Natural killer cell treated with Interleukin-12 subunit alpha and Interleukin-12 subunit beta and Interleukin-15 and Interleukin-18, amount 100 ng/mL, for 72 hours (primary cell): ENCODE data around the gene ADAM10. TPM values are rescaled to one million over a fixed set of nuclear protein-coding genes. Genes with fewer than 3 reads are reported as not detected.
A peak's percentile ranks its signal among the peaks of the same experiment; 100 is the strongest.

Experiments used
- ATAC-seq, 2 donors: fragments of 150-1000 bp; cut with Tn5 transposase in 1 of 2; sonication (Bioruptor Pico), chemical (Tn5 transposase) in 1 of 2; 2 replicates each; pipeline ENCODE4 v1.10.0; 2021
- DNase-seq: peaks from one replicate; pipeline ENCODE4 v3.0.0; 2022; ENCODE audit warnings: low spot score
- H3K27ac Mint-ChIP-seq, 2 donors: 1 replicate in 1 of 2; 2 replicates in 1 of 2; pipeline ENCODE4 v1.8.0; 2022; ENCODE audit warnings: mixed read lengths in 2 of 2, mild to moderate bottlenecking in 1 of 2, moderate library complexity in 1 of 2
- H3K27me3 Mint-ChIP-seq, 2 donors: 1 replicate in 1 of 2; 2 replicates in 1 of 2; pipeline ENCODE4 v1.8.0; 2022; ENCODE audit warnings: mixed read lengths in 2 of 2
- H3K36me3 Mint-ChIP-seq: one replicate; pipeline ENCODE4 v1.8.0; 2022; ENCODE audit warnings: mixed read lengths
- H3K4me1 Mint-ChIP-seq, 2 donors: 1 replicate in 1 of 2; 2 replicates in 1 of 2; pipeline ENCODE4 v1.8.0; 2022; ENCODE audit warnings: low read depth in 2 of 2, mixed read lengths in 2 of 2, mild to moderate bottlenecking in 1 of 2
- H3K4me3 Mint-ChIP-seq: one replicate; pipeline ENCODE4 v1.8.0; 2022; ENCODE audit warnings: mixed read lengths
- H3K9me3 Mint-ChIP-seq: 2 replicates; pipeline ENCODE4 v1.8.0; 2022; ENCODE audit warnings: mixed read lengths
- total RNA-seq, 2 donors: library from RNA; stranded (reverse); gene quantifications; one replicate each; pipeline ENCODE4 v1.2.3, GENCODE V29; 2022

ADAM10 gene
- total RNA-seq, 2 donors from 2014 or later = 89.9 to 122 TPM

DNA sequence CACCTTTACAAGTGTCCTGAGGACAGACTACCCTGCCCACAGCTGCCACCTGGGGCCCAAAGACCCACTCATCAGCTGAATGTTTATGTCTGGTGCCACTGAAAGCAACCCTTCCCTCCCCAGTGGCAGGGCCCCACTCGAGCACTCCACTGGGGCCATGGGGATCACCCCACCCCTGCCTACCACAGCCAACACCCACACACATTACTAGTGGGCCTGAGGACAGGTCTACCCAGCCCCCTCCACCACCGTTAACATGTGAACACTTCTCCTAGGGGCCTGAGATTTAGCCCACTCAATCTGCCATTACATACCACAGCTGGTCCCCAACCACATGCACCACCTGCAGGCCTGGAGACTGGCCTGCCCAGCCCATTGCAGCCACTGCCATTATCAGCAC is 52.3 kb downstream of the ADAM10 start:
- no peak for DNase-seq
- no peaks in the 10 kb centered on the region for H3K27me3 Mint-ChIP-seq
- H3K27ac Mint-ChIP-seq = peak overlapping the region in 1 of 2 donors; percentile 68
- H3K9me3 Mint-ChIP-seq = peaks cover 6% of the 10 kb centered on the region
- no peak overlapping the region for H3K4me3 Mint-ChIP-seq
- ATAC-seq = no peak
- peaks cover 31% of the 10 kb centered on the region for H3K36me3 Mint-ChIP-seq
- peaks cover 45 to 49% of the 10 kb centered on the region in 2 donors for H3K4me1 Mint-ChIP-seq

DNA sequence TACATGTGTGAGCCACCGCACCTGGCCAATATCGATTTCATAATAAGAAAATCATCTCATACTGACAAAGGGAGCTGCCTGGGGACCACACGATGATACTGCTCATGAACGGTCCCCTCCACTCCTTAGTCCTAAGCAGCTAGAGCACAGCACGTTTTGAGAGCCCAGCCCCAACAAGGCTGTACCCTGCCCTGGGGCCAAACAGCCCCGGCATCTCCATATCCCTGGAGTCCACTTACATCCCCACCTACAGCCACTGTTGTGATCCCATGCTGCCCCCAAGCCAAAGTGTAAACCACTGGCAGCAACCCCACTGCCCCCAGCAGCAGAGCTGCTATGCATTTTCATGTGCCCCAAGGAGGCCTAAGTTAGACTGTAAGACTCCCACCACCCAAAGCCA is 52.8 kb downstream of the ADAM10 start:
- DNase-seq = no peak
- Mint-ChIP-seq H3K27me3 (no peaks in the 10 kb centered on the region), H3K4me1 (peaks cover 42 to 46% of the 10 kb centered on the region in 2 donors), H3K27ac (peak overlapping the region in 1 of 2 donors; percentile 68), H3K36me3 (peaks cover 32% of the 10 kb centered on the region), H3K9me3 (peaks cover 6% of the 10 kb centered on the region), H3K4me3 (no peak overlapping the region)
- peak in 1 of 2 donors; percentile 45 for ATAC-seq

DNA sequence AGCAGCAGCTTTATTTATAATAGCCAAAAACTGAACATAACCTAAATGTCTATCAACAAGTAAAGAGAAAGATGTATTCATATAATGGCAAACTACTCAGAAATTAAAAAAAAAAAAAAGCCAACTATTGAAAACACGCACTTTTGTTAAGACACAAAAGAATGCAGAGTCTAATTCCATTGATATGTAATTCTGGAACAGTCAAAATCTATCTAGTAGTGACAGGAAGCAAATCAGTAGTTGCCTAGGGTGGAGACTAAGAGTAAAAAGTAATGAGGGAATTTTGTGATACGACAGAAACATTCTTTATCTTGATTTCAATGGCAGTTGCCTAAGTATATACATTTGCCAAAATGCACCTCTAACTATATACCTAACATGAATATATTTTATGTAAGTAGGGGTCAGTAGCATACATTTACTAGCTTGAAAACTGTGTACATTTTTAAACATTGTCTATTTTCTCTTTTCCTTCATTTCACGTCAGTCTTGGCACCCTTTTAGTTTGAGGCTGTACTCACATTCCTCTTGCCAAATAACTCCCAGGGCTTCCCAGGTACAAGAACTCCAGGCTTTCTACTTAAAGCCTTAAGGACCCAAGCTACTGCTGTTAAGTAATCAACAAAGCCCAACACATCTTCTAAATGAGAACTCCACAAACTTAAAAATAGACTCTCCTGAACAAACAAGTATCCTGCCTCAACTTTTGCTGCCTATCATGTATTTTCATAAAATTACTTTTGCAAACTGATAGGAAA is 54.7 kb downstream of the ADAM10 start:
- Mint-ChIP-seq H3K4me1 (peaks cover 47 to 56% of the 10 kb centered on the region in 2 donors), H3K4me3 (no peak overlapping the region), H3K9me3 (peaks cover 6% of the 10 kb centered on the region), H3K27me3 (no peaks in the 10 kb centered on the region), H3K36me3 (peaks cover 18% of the 10 kb centered on the region), H3K27ac (peak overlapping the region in 1 of 2 donors; percentile 1)
- DNase-seq (no peak), ATAC-seq (no peak)

DNA sequence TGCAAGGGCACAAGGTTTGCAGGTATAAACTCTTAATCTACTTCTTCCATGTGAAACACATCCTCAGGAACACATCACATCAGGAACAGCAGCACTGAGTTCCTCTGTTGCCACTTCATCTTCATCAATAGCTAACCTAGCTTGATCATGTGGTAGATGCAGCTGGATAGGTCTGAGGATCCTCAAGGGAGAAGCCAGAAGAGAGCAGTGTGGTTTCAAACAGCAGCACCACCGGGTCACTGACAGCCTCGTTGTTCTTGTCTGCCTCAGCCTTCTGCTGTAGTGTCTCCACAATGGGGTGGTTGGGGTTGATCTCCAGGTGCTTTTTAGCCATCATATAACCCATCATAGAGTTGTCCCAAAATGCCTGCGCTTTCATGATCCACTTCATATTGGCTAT is 58.8 kb downstream of the ADAM10 start:
- Mint-ChIP-seq H3K27ac (no peak overlapping the region), H3K4me1 (peaks cover 38 to 42% of the 10 kb centered on the region in 2 donors), H3K36me3 (peaks cover 6% of the 10 kb centered on the region), H3K9me3 (peaks cover 2% of the 10 kb centered on the region), H3K27me3 (no peaks in the 10 kb centered on the region), H3K4me3 (no peak overlapping the region)
- no peak for DNase-seq
- peak; percentile 38 to 45 for ATAC-seq

GRCh38 chr15:58689646-58690045 is 59.9 kb downstream of the ADAM10 start:
- Mint-ChIP-seq H3K9me3 (peaks cover 2% of the 10 kb centered on the region), H3K27me3 (no peaks in the 10 kb centered on the region), H3K4me3 (no peak overlapping the region), H3K36me3 (peaks cover 6% of the 10 kb centered on the region), H3K27ac (no peak overlapping the region), H3K4me1 (peaks cover 39 to 40% of the 10 kb centered on the region in 2 donors)
- no peak for DNase-seq
- ATAC-seq = no peak

GRCh38 chr15:58686286-58686685 is 63.2 kb downstream of the ADAM10 start:
- ATAC-seq = no peak
- H3K9me3 Mint-ChIP-seq = no peaks in the 10 kb centered on the region
- DNase-seq = no peak
- no peak overlapping the region for H3K4me3 Mint-ChIP-seq
- no peaks in the 10 kb centered on the region for H3K27me3 Mint-ChIP-seq
- H3K36me3 Mint-ChIP-seq = no peaks in the 10 kb centered on the region
- H3K27ac Mint-ChIP-seq = no peak overlapping the region
- peaks cover 44% of the 10 kb centered on the region in 2 donors for H3K4me1 Mint-ChIP-seq

DNA sequence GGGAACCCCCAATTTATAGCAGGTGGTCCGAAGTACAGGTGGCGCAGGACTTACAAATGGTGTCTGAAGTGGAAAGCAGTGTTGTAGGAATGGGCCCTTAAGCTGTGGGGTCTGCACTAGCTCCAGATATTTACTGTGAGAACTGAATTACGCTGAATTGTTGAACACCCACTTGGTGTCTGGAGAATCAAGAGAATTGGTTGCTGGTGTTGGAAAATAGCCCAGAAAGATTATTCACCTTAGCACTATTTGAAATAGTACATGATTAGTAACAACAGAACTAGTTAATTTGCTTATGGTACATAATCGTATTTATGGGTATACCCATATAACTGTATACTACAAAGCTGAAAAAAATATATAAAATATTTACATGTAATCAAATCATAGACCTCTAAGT is 64.8 kb downstream of the ADAM10 start:
- Mint-ChIP-seq H3K27ac (no peak overlapping the region), H3K9me3 (no peaks in the 10 kb centered on the region)

GRCh38 chr15:58684036-58684710 is 65.3 kb downstream of the ADAM10 start:
- Mint-ChIP-seq H3K4me1 (peaks cover 27 to 28% of the 10 kb centered on the region in 2 donors), H3K9me3 (no peaks in the 10 kb centered on the region), H3K4me3 (no peak overlapping the region), H3K27me3 (no peaks in the 10 kb centered on the region), H3K27ac (no peak overlapping the region), H3K36me3 (no peaks in the 10 kb centered on the region)
- ATAC-seq = no peak
- DNase-seq = no peak

More for the DNA sequence above, 64.8 kb downstream of the ADAM10 start:
- peaks cover 28 to 30% of the 10 kb centered on the region in 2 donors for H3K4me1 Mint-ChIP-seq
- no peak overlapping the region for H3K4me3 Mint-ChIP-seq
- DNase-seq (no peak), ATAC-seq (no peak)
- H3K36me3 Mint-ChIP-seq = no peaks in the 10 kb centered on the region
- no peaks in the 10 kb centered on the region for H3K27me3 Mint-ChIP-seq

- H3K9me3 Mint-ChIP-seq = no peaks in the 10 kb centered on the region
- peaks cover 17 to 23% of the 10 kb centered on the region in 2 donors for H3K4me1 Mint-ChIP-seq
- H3K4me3 Mint-ChIP-seq = no peak overlapping the region
- no peaks in the 10 kb centered on the region for H3K27me3 Mint-ChIP-seq
- H3K27ac Mint-ChIP-seq = peak overlapping the region in 1 of 2 donors; percentile 54
- no peaks in the 10 kb centered on the region for H3K36me3 Mint-ChIP-seq
- DNase-seq (no peak), ATAC-seq (no peak)
These were observed 67.3 kb downstream of the ADAM10 start for GRCh38 chr15:58682234-58682633.

DNA sequence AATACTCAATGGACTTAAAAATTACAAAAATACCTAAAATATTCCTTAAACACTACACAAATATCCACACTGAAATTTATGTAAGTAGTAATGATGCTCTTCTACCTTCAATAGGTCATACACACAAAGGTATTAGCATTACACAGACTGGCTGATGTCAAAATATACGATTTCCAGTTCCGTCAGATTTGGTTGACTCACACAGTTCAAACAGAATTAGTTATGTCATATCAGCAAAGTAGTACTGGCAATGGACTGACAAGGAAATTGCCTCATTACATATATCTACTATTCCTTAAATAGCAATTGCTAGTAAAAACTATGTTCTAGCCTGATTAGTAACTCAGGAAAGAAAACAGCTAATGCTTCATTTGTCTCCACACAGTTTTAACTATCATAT is 70.8 kb downstream of the ADAM10 start:
- Mint-ChIP-seq H3K4me1 (peaks cover 12 to 17% of the 10 kb centered on the region in 2 donors), H3K27me3 (no peaks in the 10 kb centered on the region), H3K4me3 (no peak overlapping the region)

GRCh38 chr15:58677426-58677825 is 72.1 kb downstream of the ADAM10 start:
- no peaks in the 10 kb centered on the region for H3K9me3 Mint-ChIP-seq
- no peak overlapping the region for H3K4me3 Mint-ChIP-seq
- no peaks in the 10 kb centered on the region for H3K27me3 Mint-ChIP-seq
- H3K36me3 Mint-ChIP-seq = peaks cover 3% of the 10 kb centered on the region
- H3K27ac Mint-ChIP-seq = peak overlapping the region in 1 of 2 donors; percentile 24
- peaks cover 14 to 22% of the 10 kb centered on the region in 2 donors for H3K4me1 Mint-ChIP-seq
- no peak for DNase-seq
- no peak for ATAC-seq

More for the DNA sequence above, 70.8 kb downstream of the ADAM10 start:
- H3K27ac Mint-ChIP-seq = no peak overlapping the region
- no peaks in the 10 kb centered on the region for H3K36me3 Mint-ChIP-seq
- H3K9me3 Mint-ChIP-seq = no peaks in the 10 kb centered on the region
- ATAC-seq (no peak), DNase-seq (no peak)

DNA sequence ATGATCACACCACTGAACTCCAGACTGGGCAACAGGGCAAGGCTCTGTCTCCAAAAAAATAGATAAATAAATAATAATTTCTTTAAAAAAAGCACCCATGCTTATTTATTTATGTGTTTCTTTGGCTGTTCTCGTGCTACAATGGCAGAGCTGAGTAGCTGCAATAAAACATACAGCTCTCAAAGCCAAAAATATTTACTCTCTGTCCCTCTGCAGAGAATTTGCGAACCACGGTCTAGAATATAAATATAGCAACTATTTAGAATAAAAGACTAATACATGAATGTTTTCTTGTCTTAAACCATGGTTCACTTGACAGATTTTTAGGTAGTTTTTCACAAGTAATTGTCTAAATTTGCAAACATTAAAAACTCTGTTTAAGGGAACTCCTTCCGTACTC is 72.7 kb downstream of the ADAM10 start:
- Mint-ChIP-seq H3K36me3 (peaks cover 7% of the 10 kb centered on the region), H3K4me3 (no peak overlapping the region), H3K27me3 (no peaks in the 10 kb centered on the region), H3K9me3 (no peaks in the 10 kb centered on the region), H3K4me1 (peaks cover 18 to 27% of the 10 kb centered on the region in 2 donors), H3K27ac (peak overlapping the region in 1 of 2 donors; percentile 24)
- no peak for ATAC-seq
- no peak for DNase-seq

DNA sequence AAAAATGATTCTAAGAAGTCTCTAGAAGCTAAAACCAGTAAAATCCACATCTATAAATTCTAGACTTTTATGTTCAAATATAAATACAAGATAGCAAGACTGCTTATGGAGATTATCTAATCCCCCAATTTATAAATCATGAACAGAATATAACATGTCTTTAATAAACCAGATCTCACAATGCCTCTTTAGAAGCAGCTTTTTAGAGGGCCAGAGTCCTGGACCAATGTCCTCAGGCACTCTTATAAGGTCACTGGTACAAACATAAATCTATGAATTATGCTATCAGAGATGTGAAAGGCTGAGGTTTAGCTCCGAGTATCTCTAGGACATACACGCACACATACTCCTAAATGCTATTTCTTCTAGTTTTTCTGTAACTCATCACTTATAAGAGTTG is 78.3 kb downstream of the ADAM10 start:
- Mint-ChIP-seq H3K27me3 (no peaks in the 10 kb centered on the region), H3K36me3 (peaks cover 7% of the 10 kb centered on the region), H3K9me3 (no peaks in the 10 kb centered on the region), H3K4me3 (no peak overlapping the region), H3K27ac (no peak overlapping the region), H3K4me1 (peaks cover 14 to 16% of the 10 kb centered on the region in 2 donors)
- no peak for DNase-seq
- no peak for ATAC-seq

- H3K4me1 Mint-ChIP-seq = peaks cover 21 to 24% of the 10 kb centered on the region in 2 donors
- H3K36me3 Mint-ChIP-seq = peaks cover 14% of the 10 kb centered on the region
- no peak overlapping the region for H3K4me3 Mint-ChIP-seq
- no peak overlapping the region for H3K27ac Mint-ChIP-seq
- no peaks in the 10 kb centered on the region for H3K27me3 Mint-ChIP-seq
- ATAC-seq = no peak
- no peak for DNase-seq
- H3K9me3 Mint-ChIP-seq = peaks cover 3% of the 10 kb centered on the region
These were observed 80.4 kb downstream of the ADAM10 start for GRCh38 chr15:58669108-58669507.
